ENCODE data around the gene CTSW.

Gene CTSW

DNA sequence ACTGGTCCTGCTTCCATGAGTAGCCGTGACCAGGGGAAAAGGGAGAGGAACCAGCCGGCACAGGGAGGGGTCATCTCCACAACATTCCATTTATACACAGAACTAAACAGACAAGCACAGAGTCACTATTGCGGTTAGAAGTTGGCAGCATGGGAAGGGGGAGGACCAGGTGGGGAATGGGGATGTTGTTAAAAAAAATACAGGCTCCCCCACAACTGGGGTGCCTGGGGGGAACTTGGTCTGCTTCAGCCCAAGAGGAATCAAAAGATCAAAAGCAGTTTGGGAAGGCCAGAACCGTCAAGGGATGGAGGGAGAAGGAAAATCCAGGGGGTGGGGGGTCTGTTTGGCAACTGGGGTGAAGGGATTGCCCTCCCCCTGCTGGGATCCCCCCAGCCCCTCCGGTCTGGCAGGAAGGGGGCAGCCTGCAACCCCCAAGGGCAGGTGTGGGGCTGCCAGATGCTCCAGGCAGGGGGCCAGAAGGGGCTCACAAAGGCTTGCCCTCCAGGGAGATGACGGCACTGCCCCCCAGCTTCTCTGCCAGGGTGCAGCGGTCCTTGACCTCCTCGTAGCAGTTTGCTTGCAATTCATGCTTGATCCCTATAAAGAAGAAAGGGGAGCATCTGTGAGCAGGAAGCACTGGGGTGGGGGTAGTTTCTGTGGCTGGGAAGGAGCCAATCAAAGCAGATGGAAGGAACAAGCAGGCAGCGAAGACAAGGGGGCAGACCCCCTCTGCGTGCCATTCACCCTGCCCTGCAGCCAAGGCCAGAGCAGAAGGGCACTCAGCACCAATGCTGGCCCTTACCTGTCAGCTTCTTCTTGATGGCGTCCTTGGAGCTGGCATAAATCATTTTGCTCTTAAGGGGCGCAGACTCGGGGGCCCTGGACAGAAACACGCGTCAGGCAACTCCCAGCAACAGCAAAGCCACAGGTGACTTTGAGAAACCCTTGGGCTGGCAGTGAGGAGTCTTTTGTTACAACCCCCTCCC is 24.5 kb upstream of the CTSW start:
- Histone ChIP-seq H3K27me3 (no peaks in the 10 kb centered on the region), H3K4me3 (no peak overlapping the region), H3K9me3 (peaks cover 0 to 4% (median 0%) of the 10 kb centered on the region in 3 donors), H3K36me3 (peaks cover 48 to 62% (median 59%) of the 10 kb centered on the region in 3 donors), H3K27ac (no peak overlapping the region), H3K4me1 (peaks cover 0 to 29% (median 21%) of the 10 kb centered on the region in 4 donors)
- TF ChIP-seq, protein P1, sequence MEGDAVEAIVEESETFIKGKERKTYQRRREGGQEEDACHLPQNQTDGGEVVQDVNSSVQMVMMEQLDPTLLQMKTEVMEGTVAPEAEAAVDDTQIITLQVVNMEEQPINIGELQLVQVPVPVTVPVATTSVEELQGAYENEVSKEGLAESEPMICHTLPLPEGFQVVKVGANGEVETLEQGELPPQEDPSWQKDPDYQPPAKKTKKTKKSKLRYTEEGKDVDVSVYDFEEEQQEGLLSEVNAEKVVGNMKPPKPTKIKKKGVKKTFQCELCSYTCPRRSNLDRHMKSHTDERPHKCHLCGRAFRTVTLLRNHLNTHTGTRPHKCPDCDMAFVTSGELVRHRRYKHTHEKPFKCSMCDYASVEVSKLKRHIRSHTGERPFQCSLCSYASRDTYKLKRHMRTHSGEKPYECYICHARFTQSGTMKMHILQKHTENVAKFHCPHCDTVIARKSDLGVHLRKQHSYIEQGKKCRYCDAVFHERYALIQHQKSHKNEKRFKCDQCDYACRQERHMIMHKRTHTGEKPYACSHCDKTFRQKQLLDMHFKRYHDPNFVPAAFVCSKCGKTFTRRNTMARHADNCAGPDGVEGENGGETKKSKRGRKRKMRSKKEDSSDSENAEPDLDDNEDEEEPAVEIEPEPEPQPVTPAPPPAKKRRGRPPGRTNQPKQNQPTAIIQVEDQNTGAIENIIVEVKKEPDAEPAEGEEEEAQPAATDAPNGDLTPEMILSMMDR (IDR thresholded peaks at IDR 0.05) = no peak
- DNase-seq = peak in 1 of 2 donors; percentile 60
- intact Hi-C loops (cut with DNase I; ENCODE audit: low total_unique reads) = no loop called here

DNA sequence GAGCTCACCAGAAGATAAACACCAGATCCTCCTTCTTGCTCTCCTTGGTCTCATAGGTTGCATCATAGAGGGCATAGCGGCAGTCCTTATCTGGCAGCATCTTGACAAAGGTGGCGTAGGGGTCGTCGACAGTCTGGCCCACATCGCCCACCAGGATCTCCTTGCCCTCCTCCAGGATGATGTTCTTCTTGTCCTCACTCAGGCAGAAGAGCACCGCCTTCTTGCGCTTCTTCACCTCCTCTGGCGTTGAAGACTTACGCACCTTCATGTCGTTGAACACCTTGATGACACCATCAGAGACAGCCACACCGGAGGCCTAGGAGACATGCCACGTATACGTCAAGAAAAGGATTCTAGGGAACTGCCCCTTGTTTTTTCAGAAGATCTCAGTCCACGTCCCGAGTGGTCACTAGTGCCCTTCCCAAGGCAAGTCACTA is 23.7 kb upstream of the CTSW start:
- H3K27me3 ChIP-seq = no peaks in the 10 kb centered on the region
- intact Hi-C loops (cut with DNase I; ENCODE audit: low total_unique reads) = no loop called here
- TF ChIP-seq, protein P1 (IDR thresholded peaks at IDR 0.05) = no peak
- H3K36me3 ChIP-seq = peaks cover 47 to 54% (median 52%) of the 10 kb centered on the region in 3 donors
- no peak overlapping the region for H3K27ac ChIP-seq
- peak overlapping the region; percentile 84 to 99 for H3K4me3 ChIP-seq
- DNase-seq = peak in 1 of 2 donors; percentile 59
- H3K9me3 ChIP-seq = peaks cover 0 to 4% (median 0%) of the 10 kb centered on the region in 3 donors
- peaks cover 0 to 30% (median 22%) of the 10 kb centered on the region in 4 donors for H3K4me1 ChIP-seq

DNA sequence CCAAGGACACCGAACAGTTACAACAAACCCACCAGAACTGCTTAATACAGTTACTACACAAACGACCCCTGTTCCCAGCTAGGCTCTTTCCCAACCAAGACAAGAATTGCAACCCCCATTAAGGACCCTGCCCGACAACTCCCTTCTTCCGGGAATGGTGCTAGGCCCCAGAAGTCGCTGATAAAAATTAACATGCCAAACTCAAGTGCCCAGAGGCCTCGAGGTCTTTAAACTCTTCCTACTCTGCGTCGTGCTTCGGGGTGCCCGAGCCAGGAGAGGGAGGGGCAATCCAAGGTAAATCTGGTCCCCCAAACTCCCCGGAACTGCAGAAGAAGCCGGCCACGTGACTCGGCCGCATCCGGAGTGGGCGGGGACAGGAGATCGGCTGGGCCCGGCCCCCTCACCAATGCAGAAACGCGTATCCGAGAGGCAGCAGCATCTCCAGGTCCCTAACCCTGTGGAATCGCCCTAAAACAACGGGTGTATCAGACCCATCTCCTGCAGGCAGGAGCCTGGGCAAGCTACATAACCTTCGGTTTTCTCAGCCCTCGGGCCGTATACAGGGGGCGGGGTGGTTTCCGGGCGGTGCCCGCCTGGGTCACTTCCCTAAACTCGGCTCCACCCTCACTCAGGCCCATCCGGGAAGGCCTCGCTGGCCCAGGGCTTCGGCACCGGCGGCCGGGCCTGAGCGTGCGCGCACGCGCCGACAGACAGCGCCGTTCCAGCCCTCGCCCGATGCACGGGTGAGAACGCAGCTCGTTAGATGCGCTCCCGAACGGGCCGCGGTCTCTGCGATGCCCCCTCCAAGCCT is 22.7 kb upstream of the CTSW start:
- Histone ChIP-seq H3K27me3 (no peaks in the 10 kb centered on the region), H3K9me3 (no peaks in the 10 kb centered on the region), H3K36me3 (peaks cover 40 to 46% (median 42%) of the 10 kb centered on the region in 3 donors), H3K4me1 (peaks cover 0 to 39% (median 31%) of the 10 kb centered on the region in 4 donors), H3K4me3 (peak overlapping the region; percentile 84 to 99), H3K27ac (peak overlapping the region; percentile 97 to 98)
- intact Hi-C loops (cut with DNase I; ENCODE audit: low total_unique reads) = no loop called here
- peak; percentile 82 to 92 for DNase-seq
- TF ChIP-seq, protein P1 (IDR thresholded peaks at IDR 0.05) = no peak

DNA sequence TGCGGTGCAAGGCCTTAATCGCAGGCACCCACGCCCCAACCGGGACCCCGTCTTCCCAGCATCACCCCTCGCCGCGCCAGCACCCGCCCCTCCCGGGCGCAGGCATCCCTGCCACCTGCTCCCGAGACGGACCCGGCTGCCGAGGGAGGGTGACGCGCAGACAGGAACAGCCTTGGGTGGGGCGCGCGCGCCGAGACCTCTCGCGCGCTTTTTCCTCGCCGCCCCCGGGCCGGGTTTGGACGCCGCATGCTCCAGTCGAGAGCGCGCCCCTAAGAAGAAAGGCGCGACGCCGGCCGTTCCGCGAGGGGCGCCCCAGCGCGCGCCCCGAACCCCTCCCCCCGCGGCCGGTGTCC is 22.2 kb upstream of the CTSW start:
- Histone ChIP-seq H3K4me1 (peaks cover 0 to 45% (median 37%) of the 10 kb centered on the region in 4 donors), H3K27me3 (no peaks in the 10 kb centered on the region), H3K36me3 (peaks cover 41 to 46% (median 43%) of the 10 kb centered on the region in 3 donors), H3K4me3 (peak overlapping the region; percentile 84 to 99), H3K27ac (peak overlapping the region; percentile 97 to 98), H3K9me3 (no peaks in the 10 kb centered on the region)
- TF ChIP-seq, protein P1 (IDR thresholded peaks at IDR 0.05) = no peak
- intact Hi-C loops (cut with DNase I; ENCODE audit: low total_unique reads) = no loop called here
- peak in 1 of 2 donors; percentile 80 for DNase-seq

All from tibial artery (tissue), 4 donors.